Endodermal cell (in vitro differentiated cells): Measurements from ENCODE around the gene IBTK. TPM values are rescaled to one million over a fixed set of nuclear protein-coding genes. Genes with fewer than 3 reads are reported as not detected.

Experiments
- DNase-seq: peaks from one replicate; pipeline ENCODE4 v3.0.0-alpha.2; 2017
- H3K27ac ChIP-seq: 2 replicates; pipeline ENCODE4 v1.5.1; 2013; ENCODE audit warnings: mild to moderate bottlenecking, low read depth, low read length, moderate library complexity
- H3K27me3 ChIP-seq: 2 replicates; pipeline ENCODE4 v1.6.1; 2013; ENCODE audit warnings: mild to moderate bottlenecking, low read length, moderate library complexity; ENCODE audit not compliant: insufficient read depth, control insufficient read depth, poor library complexity, severe bottlenecking
- H3K36me3 ChIP-seq: 2 replicates; pipeline ENCODE4 v1.7.0; 2013; ENCODE audit warnings: mild to moderate bottlenecking, low read length, moderate library complexity; ENCODE audit not compliant: control insufficient read depth, insufficient read depth
- H3K4me1 ChIP-seq: one replicate; pipeline ENCODE4 v1.7.0; 2013; ENCODE audit warnings: low read length; ENCODE audit not compliant: control insufficient read depth, insufficient read depth
- H3K4me3 ChIP-seq: 2 replicates; pipeline ENCODE4 v1.5.1; 2013; ENCODE audit warnings: mild to moderate bottlenecking, low read length, moderate library complexity
- H3K9ac ChIP-seq: 2 replicates; pipeline ENCODE4 v1.6.1; 2013; ENCODE audit warnings: mild to moderate bottlenecking, low read length, moderate library complexity; ENCODE audit not compliant: poor library complexity, severe bottlenecking; ENCODE audit errors: extremely low read depth
- H3K9me3 ChIP-seq: 2 replicates; pipeline ENCODE4 v1.6.1; 2013; ENCODE audit warnings: mild to moderate bottlenecking, low read length, moderate library complexity; ENCODE audit not compliant: control insufficient read depth
- H3K27ac Mint-ChIP-seq: 2 replicates; pipeline ENCODE4 v1.8.0; 2020; ENCODE audit warnings: mixed read lengths
- H3K27me3 Mint-ChIP-seq: 2 replicates; pipeline ENCODE4 v1.8.0; 2021; ENCODE audit warnings: mild to moderate bottlenecking, mixed read lengths; ENCODE audit not compliant: insufficient read depth
- H3K36me3 Mint-ChIP-seq: 2 replicates; pipeline ENCODE4 v1.8.0; 2020; ENCODE audit warnings: low read depth, mixed read lengths
- H3K4me1 Mint-ChIP-seq: 2 replicates; pipeline ENCODE4 v1.8.0; 2020; ENCODE audit warnings: mixed read lengths
- H3K4me3 Mint-ChIP-seq: 2 replicates; pipeline ENCODE4 v1.8.0; 2020; ENCODE audit warnings: mild to moderate bottlenecking, moderate library complexity, mixed read lengths
- H3K9me3 Mint-ChIP-seq: 2 replicates; pipeline ENCODE4 v1.8.0; 2020; ENCODE audit warnings: mild to moderate bottlenecking, mixed read lengths
- CTCF ChIP-seq: fragments of 200-600 bp; sonication (generic); conservative IDR thresholded peaks from 2 replicates; pipeline ENCODE4 v1.5.0; 2021; ENCODE audit warnings: antibody characterized with exemption, mild to moderate bottlenecking
- WGBS, 2 experiments: methylation state at CpG; one replicate each; pipeline versions ENCODE4 v1.1.5 to v1.1.7; 2013; ENCODE audit warnings: missing lambda C conversion rate in 2 of 2, mixed read lengths in 1 of 2; ENCODE audit not compliant: insufficient coverage in 1 of 2, insufficient read length in 1 of 2; 5-methylcytosine and 5-hydroxymethylcytosine counted together
- total RNA-seq, 2 donors: library from RNA; stranded (reverse); fragmentation: NEBNext Ultra II Directional in 1 of 2; extraction: Animal tissue kit (Norgen Biotek cat#: 25700) in 1 of 2; gene quantifications; 2 replicates in 1 of 2; 3 replicates in 1 of 2; pipeline ENCODE4 v1.2.1, GENCODE V29; 2021

IBTK gene
- total RNA-seq, 2 donors from 2014 or later, result 35.8 to 46.2 TPM

DNA sequence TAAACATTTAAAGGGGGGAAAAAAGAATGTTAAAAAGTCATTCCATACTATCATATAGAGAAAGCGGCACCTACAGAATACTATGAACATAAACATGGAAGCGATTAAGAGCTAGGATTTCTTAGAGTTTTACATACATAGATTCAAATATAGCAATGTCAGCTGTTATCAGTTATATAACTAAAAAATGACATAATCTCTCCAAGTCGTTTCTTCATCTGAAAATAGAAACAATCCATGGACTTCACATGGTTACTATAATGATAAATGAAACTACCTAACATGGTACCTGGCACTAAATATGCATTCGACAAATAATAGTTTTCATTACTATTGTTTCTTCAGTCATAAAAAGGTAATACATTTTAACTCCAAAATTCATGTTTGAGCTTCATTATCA lies 3.7 kb downstream of the IBTK start:
- peaks cover 20% of the 10 kb centered on the region for H3K9me3 ChIP-seq
- H3K4me1 Mint-ChIP-seq, result peaks cover 39% of the 10 kb centered on the region
- no peak overlapping the region for H3K9ac ChIP-seq
- WGBS, 2 experiments, result 88 to 98% methylated on average over 3 to 4 of the region's 4 CpGs
- DNase-seq, result no peak
- no peaks in the 10 kb centered on the region for H3K27me3 Mint-ChIP-seq
- no peaks in the 10 kb centered on the region for H3K27me3 ChIP-seq
- H3K27ac Mint-ChIP-seq, result no peak overlapping the region
- peaks cover 46% of the 10 kb centered on the region for H3K36me3 Mint-ChIP-seq
- peaks cover 14% of the 10 kb centered on the region for H3K4me1 ChIP-seq
- peak overlapping the region; percentile 96 for H3K4me3 ChIP-seq
- peaks cover 52% of the 10 kb centered on the region for H3K36me3 ChIP-seq
- no peak overlapping the region for H3K4me3 Mint-ChIP-seq
- no peak for TF ChIP-seq CTCF
- peaks cover 4% of the 10 kb centered on the region for H3K9me3 Mint-ChIP-seq
- H3K27ac ChIP-seq, result no peak overlapping the region

DNA sequence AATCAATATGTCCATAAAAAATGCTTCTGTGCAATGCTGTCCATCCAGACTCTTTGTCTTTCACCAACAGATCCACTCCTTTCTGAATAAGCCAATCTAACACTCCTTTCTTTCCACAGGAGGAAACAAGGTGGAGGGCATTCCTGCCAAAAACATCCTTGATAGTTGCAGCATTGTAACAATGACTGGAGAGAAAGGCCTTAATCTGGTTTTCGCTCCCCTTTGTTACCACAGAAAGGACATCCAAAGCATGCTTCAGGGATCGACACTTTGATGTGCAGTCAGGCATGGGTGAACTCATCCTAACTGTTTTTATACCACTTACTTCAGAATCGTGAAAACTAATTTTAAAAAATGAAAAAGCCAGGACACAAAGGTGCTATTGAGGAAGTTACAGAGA lies 7.4 kb downstream of the IBTK start:
- no peak overlapping the region for H3K4me3 Mint-ChIP-seq
- WGBS, 2 experiments, result 80 to 89% methylated on average over 1 to 3 of the region's 3 CpGs
- Histone ChIP-seq H3K9me3 (peaks cover 23% of the 10 kb centered on the region), H3K4me3 (peak overlapping the region; percentile 27), H3K9ac (no peak overlapping the region), H3K27ac (no peak overlapping the region), H3K27me3 (no peaks in the 10 kb centered on the region), H3K4me1 (peaks cover 7% of the 10 kb centered on the region), H3K36me3 (peaks cover 76% of the 10 kb centered on the region)
- peaks cover 62% of the 10 kb centered on the region for H3K36me3 Mint-ChIP-seq
- TF ChIP-seq CTCF, result no peak
- peaks cover 18% of the 10 kb centered on the region for H3K4me1 Mint-ChIP-seq
- H3K9me3 Mint-ChIP-seq, result peaks cover 1% of the 10 kb centered on the region
- no peaks in the 10 kb centered on the region for H3K27me3 Mint-ChIP-seq
- DNase-seq, result no peak
- no peak overlapping the region for H3K27ac Mint-ChIP-seq

- TF ChIP-seq CTCF, result no peak
- no peak overlapping the region for H3K9ac ChIP-seq
- H3K36me3 ChIP-seq, result peaks cover 74% of the 10 kb centered on the region
- Mint-ChIP-seq H3K36me3 (peaks cover 62% of the 10 kb centered on the region), H3K4me3 (no peak overlapping the region), H3K27ac (no peak overlapping the region), H3K27me3 (no peaks in the 10 kb centered on the region), H3K4me1 (peaks cover 13% of the 10 kb centered on the region), H3K9me3 (peaks cover 1% of the 10 kb centered on the region)
- peaks cover 23% of the 10 kb centered on the region for H3K9me3 ChIP-seq
- H3K27me3 ChIP-seq, result no peaks in the 10 kb centered on the region
- H3K27ac ChIP-seq, result no peak overlapping the region
- no peak for DNase-seq
- peak overlapping the region; percentile 27 for H3K4me3 ChIP-seq
- H3K4me1 ChIP-seq, result peaks cover 4% of the 10 kb centered on the region
- 100% methylated on average over 2 of the region's 2 CpGs; no CpG with 5 or more reads in 1 of the 2 experiments for WGBS, 2 experiments
Observed at GRCh38 chr6:82239597-82239996, 7.9 kb downstream of the IBTK start.
